Mesothelial cell of epicardium (in vitro differentiated cells): Measurements from ENCODE around the gene ZMIZ2. TPM values are rescaled to one million over a fixed set of nuclear protein-coding genes. Genes with fewer than 3 reads are reported as not detected.

Experiments
- DNase-seq, 2 experiments: peaks; one replicate each; pipeline ENCODE4 v3.0.0; 2021; ENCODE audit warnings: low spot score in 2 of 2; ENCODE audit not compliant: unreplicated experiment in 2 of 2
- H3K27ac Mint-ChIP-seq: 2 replicates; pipeline ENCODE4 v1.8.0; 2021; ENCODE audit warnings: mixed read lengths
- H3K27me3 Mint-ChIP-seq: 2 replicates; pipeline ENCODE4 v1.8.0; 2021; ENCODE audit warnings: low read depth, mixed read lengths
- H3K36me3 Mint-ChIP-seq: 2 replicates; pipeline ENCODE4 v1.8.0; 2021; ENCODE audit warnings: mixed read lengths
- H3K4me1 Mint-ChIP-seq: 2 replicates; pipeline ENCODE4 v1.8.0; 2021; ENCODE audit warnings: mixed read lengths
- H3K4me3 Mint-ChIP-seq: 2 replicates; pipeline ENCODE4 v1.8.0; 2021; ENCODE audit warnings: mild to moderate bottlenecking, moderate library complexity, mixed read lengths
- H3K9me3 Mint-ChIP-seq: 2 replicates; pipeline ENCODE4 v1.8.0; 2021; ENCODE audit warnings: mixed read lengths
- CTCF ChIP-seq: fragments of 200-600 bp; sonication (generic); IDR thresholded peaks from one replicate; pipeline ENCODE4 v1.5.0; 2021; ENCODE audit warnings: antibody characterized with exemption; ENCODE audit not compliant: unreplicated experiment
- total RNA-seq: library from RNA; stranded (reverse); gene quantifications from 3 replicates; pipeline ENCODE4 v1.2.1, GENCODE V29; 2021

Gene ZMIZ2
- total RNA-seq, 1 donor from 2014 or later: 164 TPM

- peaks cover 3% of the 10 kb centered on the region for H3K4me1 Mint-ChIP-seq
- no peak for TF ChIP-seq CTCF
- H3K9me3 Mint-ChIP-seq: peaks cover 5% of the 10 kb centered on the region
- no peak overlapping the region for H3K4me3 Mint-ChIP-seq
- peaks cover 30% of the 10 kb centered on the region for H3K36me3 Mint-ChIP-seq
- H3K27me3 Mint-ChIP-seq: no peaks in the 10 kb centered on the region
- no peak overlapping the region for H3K27ac Mint-ChIP-seq
- no peak for DNase-seq
These were observed 41.7 kb upstream of the ZMIZ2 start for GRCh38 chr7:44706788-44707557.

- Mint-ChIP-seq H3K9me3 (peaks cover 5% of the 10 kb centered on the region), H3K27ac (no peak overlapping the region)
These were observed 41.0 kb upstream of the ZMIZ2 start for GRCh38 chr7:44707558-44708230.

DNA sequence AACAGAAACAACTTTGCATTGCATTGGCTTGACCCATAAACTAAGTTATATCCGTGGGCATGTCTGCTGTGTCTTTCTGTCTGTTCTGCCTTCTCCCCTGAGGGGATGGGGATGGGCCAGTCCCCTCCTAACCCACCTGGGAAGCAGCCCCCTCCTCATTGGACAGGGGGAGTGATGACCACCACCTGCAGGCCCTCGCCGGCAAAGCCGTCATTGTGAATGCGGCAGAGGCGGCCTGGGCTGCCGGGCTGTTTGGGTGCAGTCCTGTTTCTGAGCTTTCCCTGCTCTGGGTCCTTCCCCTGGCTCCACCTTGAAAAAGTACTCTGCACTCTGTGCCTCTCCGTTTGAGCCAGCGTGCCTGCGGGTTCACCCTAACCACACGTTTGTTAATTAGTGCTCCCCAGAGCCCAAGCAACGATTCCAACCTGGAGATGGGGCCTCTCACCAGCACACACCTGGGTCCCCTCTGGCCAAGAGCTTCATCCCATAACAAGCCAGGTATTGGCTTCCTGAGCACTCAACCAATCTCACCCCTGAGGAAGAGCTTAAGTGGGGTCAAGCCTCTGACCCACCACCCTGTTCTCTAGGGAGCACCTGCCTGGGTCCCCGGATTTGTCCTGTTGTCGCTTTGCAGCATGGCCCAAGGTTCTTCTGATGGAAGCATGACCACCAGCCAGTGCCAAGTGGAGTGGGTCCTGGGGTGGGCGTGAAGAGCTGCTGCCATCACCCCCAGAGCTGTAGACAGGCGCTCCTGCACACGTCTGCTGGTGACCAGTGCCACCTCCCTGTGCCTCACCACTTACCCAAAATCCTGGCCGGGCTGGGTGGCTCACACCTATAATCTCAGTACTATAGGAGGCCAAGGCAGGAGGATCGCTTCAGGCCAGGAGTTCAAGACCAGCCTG, 39.4 kb upstream of the ZMIZ2 start:
- Mint-ChIP-seq H3K4me1 (peaks cover 13% of the 10 kb centered on the region), H3K36me3 (peaks cover 21% of the 10 kb centered on the region), H3K27me3 (no peaks in the 10 kb centered on the region), H3K4me3 (no peak overlapping the region), H3K27ac (no peak overlapping the region), H3K9me3 (peaks cover 5% of the 10 kb centered on the region)
- no peak for TF ChIP-seq CTCF
- no peak for DNase-seq

More at GRCh38 chr7:44707558-44708230, 41.0 kb upstream of the ZMIZ2 start:
- Mint-ChIP-seq H3K4me1 (peaks cover 7% of the 10 kb centered on the region), H3K4me3 (no peak overlapping the region), H3K27me3 (no peaks in the 10 kb centered on the region), H3K36me3 (peaks cover 28% of the 10 kb centered on the region)
- DNase-seq: no peak
- TF ChIP-seq CTCF: no peak

- Mint-ChIP-seq H3K36me3 (peaks cover 19% of the 10 kb centered on the region), H3K27me3 (peaks cover 1% of the 10 kb centered on the region), H3K4me1 (peaks cover 13% of the 10 kb centered on the region), H3K4me3 (no peak overlapping the region), H3K27ac (no peak overlapping the region), H3K9me3 (peaks cover 5% of the 10 kb centered on the region)
- DNase-seq: no peak
- TF ChIP-seq CTCF: no peak
These were observed 38.6 kb upstream of the ZMIZ2 start for GRCh38 chr7:44709945-44710596.

- no peak overlapping the region for H3K27ac Mint-ChIP-seq
- no peaks in the 10 kb centered on the region for H3K9me3 Mint-ChIP-seq
- TF ChIP-seq CTCF: no peak
- DNase-seq: no peak
- H3K36me3 Mint-ChIP-seq: peaks cover 11% of the 10 kb centered on the region
- no peak overlapping the region for H3K4me3 Mint-ChIP-seq
- H3K4me1 Mint-ChIP-seq: peaks cover 13% of the 10 kb centered on the region
- H3K27me3 Mint-ChIP-seq: peaks cover 1% of the 10 kb centered on the region
These were observed 37.1 kb upstream of the ZMIZ2 start for GRCh38 chr7:44711528-44711927.
